ENCODE results near the gene FMO5.
"Not testable (repeated sequence)": the region's sequence is repeated elsewhere in the genome, so short reads cannot be mapped to it uniquely, and the experiment has no call there.

The FMO5 gene

GRCh38 chr1:147238925-147239820, 14.0 kb upstream of the FMO5 start:
- FAIRE-seq: no peak

- no peak for FAIRE-seq
Measured at GRCh38 chr1:147238053-147238902, 13.1 kb upstream of the FMO5 start.

DNA sequence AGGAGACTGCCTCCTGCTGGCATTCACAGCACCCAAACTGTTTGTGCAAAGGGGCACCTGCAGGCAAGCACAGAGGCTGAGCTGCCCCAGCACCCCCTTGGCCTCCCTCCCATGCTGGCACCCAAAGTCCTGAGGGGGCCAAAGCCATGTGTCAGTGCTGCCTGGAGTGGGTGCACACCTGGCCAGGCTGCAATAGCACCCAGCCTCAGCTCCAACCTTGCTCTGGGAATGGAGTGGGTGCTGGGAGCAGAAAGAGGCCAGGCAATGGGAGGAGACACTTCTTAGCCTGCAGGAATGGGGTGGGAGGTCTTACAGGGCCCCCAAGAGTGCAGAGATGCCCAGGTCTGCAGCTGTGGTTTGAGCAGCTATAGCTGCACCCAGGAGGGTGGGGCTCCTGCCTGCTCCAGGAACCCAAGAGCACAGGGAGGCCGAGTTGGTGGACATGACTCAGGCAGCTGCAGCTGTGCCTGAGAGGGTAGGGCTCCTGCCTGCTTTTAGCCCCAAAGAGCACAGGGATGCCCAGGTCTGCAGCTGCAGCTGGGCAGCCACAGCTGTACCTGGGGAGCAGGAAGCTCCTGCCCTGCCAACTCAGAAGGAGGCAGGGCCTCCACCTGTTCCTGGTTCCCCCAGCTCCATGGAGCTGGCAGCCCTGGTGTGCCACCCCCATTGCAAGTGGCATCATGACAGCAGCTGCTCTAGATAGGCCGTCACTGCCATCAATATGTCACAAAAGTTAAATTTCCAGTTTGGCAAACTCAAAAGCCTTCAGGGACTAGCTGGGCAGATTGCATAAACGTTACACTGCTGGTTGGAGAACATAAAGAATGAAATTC, 12.0 kb upstream of the FMO5 start:
- no peak for FAIRE-seq

GRCh38 chr1:147236448-147236847, 11.3 kb upstream of the FMO5 start:
- FAIRE-seq: no peak

DNA sequence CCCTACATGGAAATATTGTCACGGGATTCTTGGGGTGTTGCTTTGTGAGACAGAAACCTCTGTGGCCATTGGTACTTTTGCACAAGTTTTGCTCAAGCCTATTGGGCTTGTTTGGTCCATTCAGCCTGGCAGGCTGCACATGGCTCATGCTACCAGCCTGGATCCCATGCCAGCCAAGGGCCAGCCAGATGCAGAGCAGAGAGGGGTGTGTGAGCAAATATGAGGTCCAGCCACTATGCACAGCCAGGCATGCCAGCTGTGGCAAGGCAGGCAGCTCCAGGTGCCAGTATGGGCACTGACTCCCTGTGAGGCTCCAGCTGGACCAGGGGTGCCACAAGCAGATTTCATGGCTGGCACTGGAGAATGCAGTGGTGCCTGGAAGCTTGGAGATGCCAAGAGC, 10.7 kb upstream of the FMO5 start:
- no peak for FAIRE-seq

GRCh38 chr1:147233903-147234302, 8.8 kb upstream of the FMO5 start:
- not testable (repeated sequence) for FAIRE-seq

- FAIRE-seq: not testable (repeated sequence)
Measured at GRCh38 chr1:147231032-147231431, 5.9 kb upstream of the FMO5 start.

GRCh38 chr1:147223740-147224615, 1.2 kb downstream of the FMO5 start:
- FAIRE-seq: no peak

DNA sequence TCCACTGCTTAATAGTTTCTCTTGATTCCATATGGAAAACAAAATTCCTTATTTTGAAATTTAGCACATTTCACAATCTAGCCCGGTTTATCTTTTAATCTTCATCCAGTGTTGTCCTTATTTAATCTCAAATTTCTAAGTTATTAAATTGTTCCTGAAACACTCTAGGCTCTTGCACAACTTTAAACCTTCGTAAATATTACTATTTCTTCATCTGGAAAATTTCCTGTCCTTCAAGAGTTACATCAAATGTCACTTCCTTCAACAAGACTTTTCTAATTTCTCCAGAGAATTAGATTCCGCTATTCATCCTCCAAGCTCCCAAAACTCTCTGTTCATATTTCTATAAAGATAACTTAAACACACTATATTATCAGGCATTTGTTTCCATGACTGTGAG, 6.5 kb downstream of the FMO5 start:
- no peak for FAIRE-seq

DNA sequence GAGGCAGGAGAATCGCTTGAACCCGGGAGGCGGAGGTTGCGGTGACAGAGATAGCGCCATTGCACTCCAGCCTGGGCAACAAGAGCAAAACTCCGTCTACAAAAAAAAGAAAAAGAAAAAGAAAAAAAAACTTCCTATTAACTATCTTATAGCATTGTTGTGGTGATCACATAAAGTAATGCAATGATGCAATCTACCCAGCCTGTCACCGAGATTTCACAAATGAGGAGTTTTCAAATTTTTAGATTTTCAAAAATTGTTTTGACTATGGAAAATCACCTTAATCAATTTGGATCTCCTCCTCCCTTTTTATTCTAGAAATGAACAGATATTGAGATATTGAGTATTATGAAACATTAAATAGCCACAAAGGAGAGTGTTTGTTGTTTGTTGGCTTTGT, 8.0 kb downstream of the FMO5 start:
- no peak for FAIRE-seq

GRCh38 chr1:147216124-147216523, 9.0 kb downstream of the FMO5 start:
- no peak for FAIRE-seq

DNA sequence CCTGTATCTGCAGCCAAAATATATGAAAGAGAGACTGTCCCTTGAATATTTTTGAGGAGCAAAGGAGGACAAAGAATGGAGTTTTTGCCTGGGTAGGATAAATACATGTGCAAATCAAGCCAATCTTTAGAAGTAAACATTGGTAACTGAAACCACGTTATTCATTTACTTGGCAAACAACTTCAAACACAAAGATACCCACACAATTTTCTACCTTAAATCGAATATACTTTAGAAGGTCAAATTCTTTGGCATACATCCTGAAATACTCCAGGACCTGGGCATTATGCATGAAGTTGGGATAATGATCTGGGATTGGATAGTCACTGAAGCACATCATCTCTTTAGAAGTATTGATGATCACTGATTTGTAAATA, 9.6 kb downstream of the FMO5 start:
- FAIRE-seq: no peak

DNA sequence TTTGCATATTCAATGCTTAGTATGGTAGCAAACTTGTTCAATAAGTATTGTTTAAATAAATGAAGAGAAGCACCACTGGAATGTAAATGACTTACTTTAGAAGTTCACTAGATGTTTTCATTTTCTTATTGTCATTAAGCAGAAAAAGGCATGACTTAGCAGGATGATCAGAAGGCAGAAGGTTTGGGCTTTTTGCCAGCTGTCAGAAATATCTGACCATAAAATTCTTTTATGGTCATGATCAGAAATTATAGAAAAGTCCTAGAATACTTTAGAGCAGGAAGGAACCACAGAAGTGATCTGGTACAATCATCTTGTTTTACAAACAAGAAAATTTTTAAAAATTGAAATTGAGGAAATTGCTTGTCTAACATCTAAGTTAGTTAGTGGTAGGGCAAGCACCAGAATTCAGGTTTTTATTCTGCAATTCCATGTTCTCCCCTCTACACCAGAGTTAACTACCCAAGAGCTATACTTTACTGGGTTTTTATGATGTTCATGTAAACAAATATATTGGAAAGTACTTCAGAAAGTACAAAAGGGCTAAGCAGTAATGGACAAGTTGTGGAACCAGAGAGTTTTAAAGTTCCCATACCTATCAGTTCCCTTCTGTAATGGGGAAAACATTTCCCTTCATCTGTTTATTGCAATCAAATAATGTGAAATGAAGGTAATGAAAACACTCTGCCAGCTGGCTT, 10.1 kb downstream of the FMO5 start:
- no peak for FAIRE-seq

DNA sequence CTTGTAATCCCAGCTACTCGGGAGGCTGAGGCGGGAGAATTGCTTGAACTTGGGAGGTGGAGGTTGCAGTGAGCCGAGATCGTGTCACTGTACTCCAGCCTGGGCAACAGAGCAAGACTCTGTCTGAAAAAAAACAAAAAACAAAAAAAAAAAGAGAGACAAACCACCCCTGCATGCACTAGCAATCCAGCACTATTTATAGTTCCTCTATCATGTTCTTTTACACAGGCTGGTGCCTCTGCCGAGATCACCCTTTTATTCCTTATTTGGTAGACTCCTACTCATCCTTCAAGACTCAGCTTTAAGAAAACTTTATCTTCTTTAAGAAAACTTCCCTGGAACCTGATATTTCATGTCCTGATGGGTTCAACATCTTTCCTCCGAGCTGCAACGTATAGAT, 10.8 kb downstream of the FMO5 start:
- FAIRE-seq: no peak

DNA sequence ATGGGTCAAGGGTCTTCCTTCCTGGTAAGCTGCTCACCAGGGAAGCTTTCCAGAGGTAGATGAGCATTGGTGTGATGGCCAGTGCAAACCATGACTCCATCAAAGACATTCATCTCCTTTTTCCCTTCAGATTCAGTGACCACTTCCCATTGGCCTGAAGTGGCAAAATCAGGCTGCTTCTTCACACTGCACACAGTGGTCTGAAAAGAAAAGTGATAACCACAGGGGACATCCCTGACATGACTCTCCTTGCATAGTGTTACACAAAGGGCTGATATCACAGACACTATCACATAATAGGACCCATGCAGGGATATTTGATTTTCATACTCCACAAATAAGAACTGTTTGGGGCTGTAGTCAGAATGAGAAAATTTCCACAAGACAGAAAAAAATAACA, 11.9 kb downstream of the FMO5 start:
- no peak for FAIRE-seq

GRCh38 chr1:147211577-147211976, 13.6 kb downstream of the FMO5 start:
- FAIRE-seq: no peak

- FAIRE-seq: no peak
Measured at GRCh38 chr1:147210987-147211386, 14.2 kb downstream of the FMO5 start.

GRCh38 chr1:147209825-147210821, 15.0 kb downstream of the FMO5 start:
- no peak for FAIRE-seq

DNA sequence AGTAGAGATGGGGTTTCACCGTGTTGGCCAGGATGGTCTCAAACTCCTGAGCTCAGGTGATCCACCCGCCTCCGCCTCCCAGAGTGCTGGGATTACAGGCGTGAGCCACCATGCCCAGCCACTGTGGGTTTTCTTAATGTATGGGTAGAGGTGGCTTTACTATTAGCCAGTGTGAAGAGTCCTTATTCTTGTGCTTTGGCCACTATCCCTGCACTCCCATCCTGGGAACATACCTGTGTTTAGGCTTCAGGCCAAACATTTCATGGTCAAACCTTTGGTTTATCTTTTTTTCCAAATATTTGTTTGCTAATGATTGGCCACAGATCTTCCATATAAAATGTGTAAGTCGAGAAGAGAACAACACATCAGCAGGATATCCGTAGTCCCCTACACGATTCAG, 16.5 kb downstream of the FMO5 start:
- no peak for FAIRE-seq

GRCh38 chr1:147207192-147207591, 17.9 kb downstream of the FMO5 start:
- FAIRE-seq: no peak
